HCT116 (cell line): ENCODE measurements around the gene ARHGEF12. TPM values are rescaled to one million over a fixed set of nuclear protein-coding genes. Genes with fewer than 3 reads are reported as not detected.

Experiments
- ATAC-seq: fragments of 200-7000 bp; cut with Tn5 transposase; 2 replicates; pipeline ENCODE4 v1.9.1; 2020; ENCODE audit warnings: mild to moderate bottlenecking, moderate library complexity
- BruUV-seq: library from RNA; stranded (reverse); fragments of 400-500 nt; replicated peaks from 2 replicates; lab custom pipeline; 2021; lab: Mats Ljungman, UMichigan
- CTCF ChIA-PET: fragments of 300-600 bp; sonication (Branson Sonifier 250); formaldehyde crosslinking; loops from one replicate; lab custom pipeline; 2021; ENCODE audit warnings: antibody characterized with exemption; lab: Charles Lee
- POLR2A ChIA-PET: fragments of 300-600, 350-600 bp; sonication (Branson Sonifier 250); formaldehyde crosslinking; loops from one replicate; lab custom pipeline; 2021; ENCODE audit warnings: antibody characterized with exemption; lab: Charles Lee
- RAD21 ChIA-PET, 2 experiments: fragments of 300-600 bp; sonication (Branson Sonifier 250); formaldehyde crosslinking; loops; one replicate each; lab custom pipeline; 2023; ENCODE audit warnings: low total read pairs in 2 of 2; ENCODE audit not compliant: uncharacterized antibody in 2 of 2, unreplicated experiment in 2 of 2, low non-redundant PET in 1 of 2; lab: Charles Lee
- DNase-seq: peaks from one replicate; pipeline ENCODE4 v3.0.0-alpha.2; 2010; ENCODE audit warnings: low read depth, low spot score
- H2AFZ ChIP-seq: fragments of 200-600 bp; shearing (Covaris generic), sonication (generic); 2 replicates; pipeline ENCODE4 v1.6.1; 2017; ENCODE audit warnings: low read depth, mixed run types, mixed read lengths, antibody characterized with exemption, low read length; ENCODE audit not compliant: poor library complexity, severe bottlenecking
- H3K27ac ChIP-seq: 2 replicates; pipeline ENCODE4 v1.5.1; 2012; ENCODE audit warnings: low read depth, low read length
- H3K27me3 ChIP-seq: fragments of 200-600 bp; sonication (generic); 2 replicates; pipeline ENCODE4 v1.6.1; 2016; ENCODE audit warnings: mixed run types, low read length, mixed read lengths; ENCODE audit not compliant: insufficient read depth
- H3K36me3 ChIP-seq, 2 experiments: fragments of 200-500 bp in 1 of 2; fragments of 200-600 bp in 1 of 2; sonication (Bioruptor generic) in 1 of 2; sonication (generic) in 1 of 2; 2 replicates each; pipeline versions ENCODE4 v1.5.1 to v1.6.1; 2014 to 2016; ENCODE audit warnings: low read length in 2 of 2, inconsistent platforms in 1 of 2, mixed read lengths in 1 of 2, mixed run types in 1 of 2; ENCODE audit not compliant: insufficient read depth in 2 of 2, control insufficient read depth in 1 of 2
- H3K4me1 ChIP-seq, 2 experiments: fragments of 200-600 bp in 1 of 2; sonication (generic) in 1 of 2; 2 replicates each; pipeline versions ENCODE4 v1.5.1 to v1.6.1; 2012 to 2017; ENCODE audit warnings: low read length in 2 of 2, inconsistent platforms in 1 of 2, mild to moderate bottlenecking in 1 of 2, mixed read lengths in 1 of 2, mixed run types in 1 of 2, moderate library complexity in 1 of 2; ENCODE audit not compliant: insufficient read depth in 2 of 2, control insufficient read depth in 1 of 2
- H3K4me2 ChIP-seq: fragments of 200-600 bp; sonication (generic); 2 replicates; pipeline ENCODE4 v1.6.1; 2017; ENCODE audit warnings: mixed run types, low read length, mixed read lengths
- H3K4me3 ChIP-seq, 2 experiments: fragments of 200-600 bp in 1 of 2; sonication (generic) in 1 of 2; replicated peaks in 1 of 2; 2 replicates each; pipeline ENCODE4 v1.5.1; 2011 to 2016; ENCODE audit warnings: low read length in 2 of 2, control low read depth in 1 of 2, low read depth in 1 of 2, mild to moderate bottlenecking in 1 of 2, mixed read lengths in 1 of 2, mixed run types in 1 of 2
- H3K79me2 ChIP-seq: fragments of 200-600 bp; sonication (generic); 2 replicates; pipeline ENCODE4 v1.6.1; 2017; ENCODE audit warnings: mild to moderate bottlenecking, mixed run types, low read length, moderate library complexity, mixed read lengths; ENCODE audit not compliant: insufficient read depth
- H3K9ac ChIP-seq: fragments of 200-600 bp; sonication (generic); 2 replicates; pipeline ENCODE4 v1.6.1; 2016; ENCODE audit warnings: low read length, mixed read lengths
- H3K9me2 ChIP-seq: fragments of 200-600 bp; sonication (generic), shearing (Covaris generic); 2 replicates; pipeline ENCODE4 v1.6.1; 2017; ENCODE audit warnings: mixed run types, mild to moderate bottlenecking, moderate library complexity; ENCODE audit not compliant: insufficient read depth
- H3K9me3 ChIP-seq, 2 experiments: fragments of 200-500 bp in 1 of 2; fragments of 200-600 bp in 1 of 2; sonication (Bioruptor generic) in 1 of 2; sonication (generic) in 1 of 2; 2 replicates each; pipeline ENCODE4 v1.6.1; 2014 to 2017; ENCODE audit warnings: low read length in 2 of 2, mixed read lengths in 2 of 2, inconsistent platforms in 1 of 2, low read depth in 1 of 2, mild to moderate bottlenecking in 1 of 2, mixed run types in 1 of 2, moderate library complexity in 1 of 2; ENCODE audit not compliant: control insufficient read depth in 1 of 2, insufficient read depth in 1 of 2
- H4K20me1 ChIP-seq: fragments of 200-600 bp; sonication (generic), shearing (Covaris generic); 2 replicates; pipeline ENCODE4 v1.6.1; 2017; ENCODE audit warnings: mixed run types, mild to moderate bottlenecking, moderate library complexity; ENCODE audit not compliant: insufficient read depth
- CBX3 ChIP-seq: IDR thresholded peaks from 2 replicates; pipeline ENCODE4 v1.6.1; 2012; ENCODE audit warnings: low read depth
- POLR2AphosphoS5 ChIP-seq: IDR thresholded peaks from 2 replicates; pipeline ENCODE4 v1.6.1; 2011; ENCODE audit warnings: mild to moderate bottlenecking, low read depth, low read length, moderate library complexity
- RAD21 ChIP-seq: IDR thresholded peaks from 2 replicates; pipeline ENCODE4 v1.6.1; 2012; ENCODE audit warnings: low read depth, mild to moderate bottlenecking
- intact Hi-C: fragments of 100-400 bp; cut with micrococcal nuclease; formaldehyde crosslinking; loops from 2 replicates; pipeline ENCODE4 v1.10.0; 2022
- total RNA-seq: library from RNA; stranded (reverse); gene quantifications from one replicate; pipeline ENCODE4 v1.2.1, GENCODE V29; 2021; ENCODE audit not compliant: unreplicated experiment
- TF ChIP-seq, protein P1 (sequence below): IDR thresholded peaks from 2 replicates; pipeline ENCODE4 v1.6.1; 2012; ENCODE audit warnings: low read depth
- TF ChIP-seq, protein P2 (sequence below): IDR thresholded peaks from 2 replicates; pipeline ENCODE4 v1.6.1; 2012

Gene ARHGEF12
- total RNA-seq, 1 experiment from 2014 or later, result 81.4 TPM

DNA sequence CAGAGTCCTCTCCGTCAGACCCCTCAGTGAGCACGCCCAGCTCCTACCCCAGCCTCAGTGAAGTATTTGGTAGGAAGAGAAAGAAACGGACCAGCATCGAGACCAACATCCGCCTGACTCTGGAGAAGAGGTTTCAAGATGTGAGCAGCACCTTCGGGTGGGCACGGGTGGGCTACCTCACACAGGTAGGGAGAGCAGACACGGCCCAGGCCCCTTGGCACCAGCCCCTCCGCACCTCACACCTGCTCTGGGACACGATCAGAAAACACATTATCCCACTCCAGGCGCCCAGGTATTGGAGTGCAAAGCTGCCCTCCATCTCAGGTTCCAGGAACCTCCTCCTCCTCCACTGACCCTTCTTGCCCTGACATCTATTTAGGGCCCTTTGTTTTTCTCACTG lies 28.7 kb upstream of the ARHGEF12 start:
- DNase-seq, result no peak
- H3K79me2 ChIP-seq, result no peaks in the 10 kb centered on the region
- H3K4me3 ChIP-seq, result no peak overlapping the region
- ChIA-PET RAD21 (no interaction called here), POLR2A (interaction anchor here (1.0 kb wide), 1 partner anchor 18 kb away, joined by 3 read pairs; the partner anchor contains the start of gene TLCD5), CTCF (interaction anchor here (1.4 to 1.6 kb wide), 2 partner anchors 10 to 18 kb away, joined by 4 to 7 read pairs; partner anchors contain the start of gene TLCD5)
- H3K36me3 ChIP-seq, result no peaks in the 10 kb centered on the region
- H2AFZ ChIP-seq, result no peak overlapping the region
- BruUV-seq, result no TSS peak
- H3K27me3 ChIP-seq, result no peaks in the 10 kb centered on the region
- H3K27ac ChIP-seq, result no peak overlapping the region; the same call in 1 of the 2 replicates
- no peaks in the 10 kb centered on the region for H3K9me3 ChIP-seq
- no peaks in the 10 kb centered on the region for H3K9me2 ChIP-seq
- no peaks in the 10 kb centered on the region for H4K20me1 ChIP-seq
- peak overlapping the region; percentile 72 for H3K4me2 ChIP-seq
- intact Hi-C loops, result no loop called here
- TF ChIP-seq RAD21 (no peak), POLR2AphosphoS5 (no peak)
- TF ChIP-seq, protein P1, sequence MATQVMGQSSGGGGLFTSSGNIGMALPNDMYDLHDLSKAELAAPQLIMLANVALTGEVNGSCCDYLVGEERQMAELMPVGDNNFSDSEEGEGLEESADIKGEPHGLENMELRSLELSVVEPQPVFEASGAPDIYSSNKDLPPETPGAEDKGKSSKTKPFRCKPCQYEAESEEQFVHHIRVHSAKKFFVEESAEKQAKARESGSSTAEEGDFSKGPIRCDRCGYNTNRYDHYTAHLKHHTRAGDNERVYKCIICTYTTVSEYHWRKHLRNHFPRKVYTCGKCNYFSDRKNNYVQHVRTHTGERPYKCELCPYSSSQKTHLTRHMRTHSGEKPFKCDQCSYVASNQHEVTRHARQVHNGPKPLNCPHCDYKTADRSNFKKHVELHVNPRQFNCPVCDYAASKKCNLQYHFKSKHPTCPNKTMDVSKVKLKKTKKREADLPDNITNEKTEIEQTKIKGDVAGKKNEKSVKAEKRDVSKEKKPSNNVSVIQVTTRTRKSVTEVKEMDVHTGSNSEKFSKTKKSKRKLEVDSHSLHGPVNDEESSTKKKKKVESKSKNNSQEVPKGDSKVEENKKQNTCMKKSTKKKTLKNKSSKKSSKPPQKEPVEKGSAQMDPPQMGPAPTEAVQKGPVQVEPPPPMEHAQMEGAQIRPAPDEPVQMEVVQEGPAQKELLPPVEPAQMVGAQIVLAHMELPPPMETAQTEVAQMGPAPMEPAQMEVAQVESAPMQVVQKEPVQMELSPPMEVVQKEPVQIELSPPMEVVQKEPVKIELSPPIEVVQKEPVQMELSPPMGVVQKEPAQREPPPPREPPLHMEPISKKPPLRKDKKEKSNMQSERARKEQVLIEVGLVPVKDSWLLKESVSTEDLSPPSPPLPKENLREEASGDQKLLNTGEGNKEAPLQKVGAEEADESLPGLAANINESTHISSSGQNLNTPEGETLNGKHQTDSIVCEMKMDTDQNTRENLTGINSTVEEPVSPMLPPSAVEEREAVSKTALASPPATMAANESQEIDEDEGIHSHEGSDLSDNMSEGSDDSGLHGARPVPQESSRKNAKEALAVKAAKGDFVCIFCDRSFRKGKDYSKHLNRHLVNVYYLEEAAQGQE, result no peak
- TF ChIP-seq, protein P2, sequence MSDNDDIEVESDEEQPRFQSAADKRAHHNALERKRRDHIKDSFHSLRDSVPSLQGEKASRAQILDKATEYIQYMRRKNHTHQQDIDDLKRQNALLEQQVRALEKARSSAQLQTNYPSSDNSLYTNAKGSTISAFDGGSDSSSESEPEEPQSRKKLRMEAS, result no peak
- TF ChIP-seq, all 23 proteins: peak for 0
- no peak for ATAC-seq
- peaks cover 20 to 65% of the 10 kb centered on the region in 2 experiments for H3K4me1 ChIP-seq
- no peak overlapping the region for H3K9ac ChIP-seq

DNA sequence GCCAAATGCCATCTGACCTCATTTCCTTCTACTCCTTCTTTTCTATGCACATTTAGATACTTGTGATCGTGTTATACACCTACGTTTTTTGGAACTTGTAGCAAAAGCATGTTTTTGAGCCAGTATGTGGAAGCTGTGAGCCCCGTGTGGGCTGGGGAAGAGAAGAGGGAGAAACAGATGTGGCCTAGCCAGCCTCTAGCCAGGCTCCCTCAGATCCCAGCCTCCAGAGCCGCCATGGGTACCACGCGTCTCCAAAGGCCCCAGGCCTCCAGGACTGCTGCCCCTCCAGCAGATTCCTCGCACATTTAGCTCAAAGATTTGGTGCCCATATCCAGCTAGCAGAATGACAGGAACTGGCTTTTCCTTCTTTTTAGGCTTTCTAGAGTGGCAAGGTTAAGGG lies 28.1 kb upstream of the ARHGEF12 start:
- ChIA-PET POLR2A (interaction anchor here (0.8 to 1.0 kb wide), 2 partner anchors 17 to 72 kb away, joined by 3 read pairs; partner anchors contain the start of gene TLCD5), CTCF (interaction anchor here (0.6 to 1.4 kb wide), 2 partner anchors 17 to 1372 kb away, joined by 3 to 4 read pairs; partner anchors contain the start of gene TLCD5), RAD21 (no interaction called here)
- Histone ChIP-seq H3K36me3 (no peaks in the 10 kb centered on the region), H3K4me3 (no peak overlapping the region), H2AFZ (no peak overlapping the region), H3K27ac (no peak overlapping the region), H3K79me2 (no peaks in the 10 kb centered on the region), H3K9ac (no peak overlapping the region), H3K9me3 (no peaks in the 10 kb centered on the region), H3K27me3 (no peaks in the 10 kb centered on the region), H3K9me2 (no peaks in the 10 kb centered on the region), H3K4me2 (peak overlapping the region; percentile 33), H3K4me1 (peaks cover 20 to 60% of the 10 kb centered on the region in 2 experiments), H4K20me1 (no peaks in the 10 kb centered on the region)
- TF ChIP-seq CBX3, result no peak
- ATAC-seq (no peak), DNase-seq (no peak)
- no TSS peak for BruUV-seq
- intact Hi-C loops, result no loop called here
